SK-N-SH (cell line): ENCODE measurements around the gene MRPS12. TPM values are rescaled to one million over a fixed set of nuclear protein-coding genes. Genes with fewer than 3 reads are reported as not detected.

Experiments used
- CTCF ChIA-PET: fragments of 300-600, 350-600 bp; formaldehyde crosslinking; extraction: SDS; loops from one replicate; lab custom pipeline; 2021; lab: Yijun Ruan, JAX
- POLR2A ChIA-PET: fragments of 350-600 bp; sonication (Branson Sonifier 250); formaldehyde crosslinking; extraction: SDS; loops from one replicate; lab custom pipeline; 2020; ENCODE audit warnings: antibody characterized with exemption, inconsistent platforms; lab: Yijun Ruan, JAX
- DNase-seq: peaks from one replicate; pipeline ENCODE4 v3.0.0; 2012
- H2AFZ ChIP-seq: fragments of 200-600 bp; sonication (generic); 2 replicates; pipeline ENCODE4 v1.8.1; 2016; ENCODE audit warnings: antibody characterized with exemption, mild to moderate bottlenecking, low read depth
- H3F3A ChIP-seq: fragments of 200-600 bp; sonication (generic); replicated peaks from 2 replicates; pipeline ENCODE3; 2016; ENCODE audit warnings: antibody characterized with exemption, mild to moderate bottlenecking; ENCODE audit not compliant: insufficient read depth
- H3K27ac ChIP-seq, 2 experiments: fragments of 200-500 bp in 1 of 2; fragments of 200-600 bp in 1 of 2; sonication (Bioruptor generic) in 1 of 2; sonication (generic), shearing (Covaris generic) in 1 of 2; 2 replicates each; pipeline versions ENCODE4 v1.5.1 to v1.6.1; 2014 to 2016; ENCODE audit warnings: low read depth in 2 of 2, inconsistent platforms in 1 of 2, low read length in 1 of 2, mild to moderate bottlenecking in 1 of 2, mixed read lengths in 1 of 2
- H3K27me3 ChIP-seq: fragments of 200-600 bp; sonication (generic), shearing (Covaris generic); 2 replicates; pipeline ENCODE4 v1.6.1; 2016; ENCODE audit warnings: mixed run types; ENCODE audit not compliant: insufficient read depth
- H3K36me3 ChIP-seq, 2 experiments: fragments of 200-500 bp in 1 of 2; fragments of 200-600 bp in 1 of 2; sonication (Bioruptor generic) in 1 of 2; sonication (generic) in 1 of 2; replicated peaks in 1 of 2; 2 replicates each; pipeline versions ENCODE3 to v1.5.1; 2014 to 2016; ENCODE audit warnings: low read length in 1 of 2, mild to moderate bottlenecking in 1 of 2; ENCODE audit not compliant: insufficient read depth in 2 of 2, control insufficient read depth in 1 of 2
- H3K4me1 ChIP-seq, 2 experiments: fragments of 200-500 bp in 1 of 2; fragments of 200-600 bp in 1 of 2; sonication (Bioruptor generic) in 1 of 2; sonication (generic), shearing (Covaris generic) in 1 of 2; 2 replicates each; pipeline versions ENCODE4 v1.5.1 to v1.6.1; 2014 to 2016; ENCODE audit warnings: low read depth in 1 of 2, low read length in 1 of 2, mixed run types in 1 of 2; ENCODE audit not compliant: insufficient read depth in 2 of 2, control insufficient read depth in 1 of 2
- H3K4me2 ChIP-seq: fragments of 200-600 bp; sonication (generic), shearing (Covaris generic); 2 replicates; pipeline ENCODE4 v1.6.1; 2017; ENCODE audit warnings: mixed run types
- H3K4me3 ChIP-seq, 2 experiments: fragments of 200-500 bp in 1 of 2; fragments of 200-600 bp in 1 of 2; sonication (Bioruptor generic) in 1 of 2; sonication (generic), shearing (Covaris generic) in 1 of 2; 2 replicates each; pipeline versions ENCODE4 v1.5.1 to v1.8.1; 2014 to 2016; ENCODE audit warnings: low read depth in 2 of 2, inconsistent platforms in 1 of 2, low read length in 1 of 2, mild to moderate bottlenecking in 1 of 2, mixed read lengths in 1 of 2, moderate library complexity in 1 of 2
- H3K79me2 ChIP-seq: fragments of 200-600 bp; sonication (generic); 2 replicates; pipeline ENCODE4 v1.8.1; 2017; ENCODE audit warnings: mild to moderate bottlenecking; ENCODE audit not compliant: insufficient read depth
- H3K9ac ChIP-seq: fragments of 200-600 bp; sonication (generic); 2 replicates; pipeline ENCODE4 v1.6.1; 2017; ENCODE audit warnings: mixed run types
- H3K9me2 ChIP-seq: fragments of 200-600 bp; sonication (generic); 2 replicates; pipeline ENCODE4 v1.6.1; 2017; ENCODE audit warnings: mixed run types
- H3K9me3 ChIP-seq: fragments of 200-600 bp; sonication (generic); 2 replicates; pipeline ENCODE4 v1.6.1; 2017; ENCODE audit warnings: mixed run types, mild to moderate bottlenecking, moderate library complexity
- H4K20me1 ChIP-seq: fragments of 200-600 bp; sonication (generic); 2 replicates; pipeline ENCODE4 v1.6.1; 2017; ENCODE audit warnings: mild to moderate bottlenecking, mixed run types; ENCODE audit not compliant: insufficient read depth
- CHD2 ChIP-seq: fragments of 150-350 bp; IDR thresholded peaks from 2 replicates; pipeline ENCODE4 v1.6.1; 2018; ENCODE audit warnings: low read length; ENCODE audit not compliant: partially characterized antibody
- EP300 ChIP-seq, 2 experiments: IDR thresholded peaks; 2 replicates each; pipeline versions ENCODE4 v1.4.0 to v1.6.1; 2012; ENCODE audit warnings: borderline replicate concordance in 1 of 2, low read depth in 1 of 2, low read length in 1 of 2
- EZH2phosphoT487 ChIP-seq: fragments of 200-600 bp; sonication (generic); IDR thresholded peaks from 2 replicates; pipeline ENCODE4 v1.6.1; 2017; ENCODE audit warnings: low read depth, mixed run types, mild to moderate bottlenecking, antibody characterized with exemption, moderate library complexity, borderline replicate concordance
- FOSL2 ChIP-seq: IDR thresholded peaks from 2 replicates; pipeline ENCODE4 v1.4.0; 2012; ENCODE audit warnings: low read depth, mild to moderate bottlenecking, moderate library complexity, borderline replicate concordance
- GABPA ChIP-seq: IDR thresholded peaks from 2 replicates; pipeline ENCODE4 v1.4.0; 2012; ENCODE audit warnings: low read depth, mild to moderate bottlenecking
- IRF3 ChIP-seq: fragments of 150-350 bp; IDR thresholded peaks from 2 replicates; pipeline ENCODE4 v1.6.1; 2016; ENCODE audit warnings: mild to moderate bottlenecking, low read depth, low read length
- MXI1 ChIP-seq: IDR thresholded peaks from 2 replicates; pipeline ENCODE4 v1.6.1; 2012; ENCODE audit warnings: mild to moderate bottlenecking, low read depth, low read length, improper control_type of control experiment
- NFIC ChIP-seq: IDR thresholded peaks from 2 replicates; pipeline ENCODE4 v1.4.0; 2012; ENCODE audit warnings: borderline replicate concordance
- NRF1 ChIP-seq: IDR thresholded peaks from 2 replicates; pipeline ENCODE4 v1.6.1; 2012; ENCODE audit warnings: low read depth, mild to moderate bottlenecking, low read length
- PBX3 ChIP-seq: IDR thresholded peaks from 2 replicates; pipeline ENCODE4; 2012
- REST ChIP-seq: IDR thresholded peaks from 2 replicates; pipeline ENCODE4 v1.6.1; 2012; ENCODE audit warnings: mild to moderate bottlenecking, low read depth, low read length, moderate library complexity
- SIN3A ChIP-seq: IDR thresholded peaks from 2 replicates; pipeline ENCODE4 v1.6.1; 2012; ENCODE audit warnings: low read depth, mild to moderate bottlenecking, low read length, moderate library complexity, borderline replicate concordance
- SMC3 ChIP-seq: IDR thresholded peaks from 2 replicates; pipeline ENCODE4 v1.6.1; 2012; ENCODE audit warnings: low read depth, low read length, improper control_type of control experiment
- TAF1 ChIP-seq: IDR thresholded peaks from 2 replicates; pipeline ENCODE4 v1.6.1; 2012; ENCODE audit warnings: low read depth, mild to moderate bottlenecking, low read length, moderate library complexity, borderline replicate concordance
- TEAD4 ChIP-seq: IDR thresholded peaks from 2 replicates; pipeline ENCODE4 v1.4.0; 2012; ENCODE audit warnings: mild to moderate bottlenecking, borderline replicate concordance; ENCODE audit not compliant: insufficient read depth
- USF1 ChIP-seq: IDR thresholded peaks from 2 replicates; pipeline ENCODE4 v1.4.0; 2012; ENCODE audit warnings: low read depth, borderline replicate concordance
- WGBS: methylation state at CpG from one replicate; pipeline ENCODE4 v1.1.6; 2017; ENCODE audit warnings: low lambda C conversion rate; 5-methylcytosine and 5-hydroxymethylcytosine counted together
- polyA plus RNA-seq, 3 experiments: library from polyadenylated mRNA; depleted of rRNA; stranded (reverse); fragments of >200 nt; gene quantifications; 2 replicates each; pipeline ENCODE4 v1.2.3, GENCODE V29; 2012

The MRPS12 gene
- polyA plus RNA-seq, 1 of the 3 experiments (the other 2 are of a cell fraction) = 59.6 TPM

GRCh38 chr19:38905620-38906019 lies 25.1 kb upstream of the MRPS12 start (continued):
- no peak for TF ChIP-seq SIN3A
- TF ChIP-seq FOSL2 = no peak
- no peak for TF ChIP-seq TEAD4
- TF ChIP-seq, all 33 proteins: peak for 0

GRCh38 chr19:38907227-38907626 lies 23.5 kb upstream of the MRPS12 start:
- TF ChIP-seq EP300 (IDR thresholded peaks at IDR 0.05; ENCODE audit: borderline replicate concordance in 1 of 2, low read depth in 1 of 2, low read length in 1 of 2) (no peak), GABPA (no peak), USF1 (no peak), EZH2phosphoT487 (no peak), IRF3 (no peak), TAF1 (no peak), MXI1 (no peak), SMC3 (no peak), CHD2 (no peak)

GRCh38 chr19:38907670-38908069 lies 23.1 kb upstream of the MRPS12 start:
- POLR2A ChIA-PET = no interaction called here
- Histone ChIP-seq H2AFZ (no peak overlapping the region), H3K4me2 (no peak overlapping the region), H3K27me3 (no peaks in the 10 kb centered on the region), H3K27ac (no peak overlapping the region), H3K9me3 (no peaks in the 10 kb centered on the region), H3K4me1 (no peaks in the 10 kb centered on the region), H3F3A (no peaks in the 10 kb centered on the region), H3K4me3 (no peak overlapping the region), H3K79me2 (peaks cover 10% of the 10 kb centered on the region; the same call in 1 of the 2 replicates), H4K20me1 (no peaks in the 10 kb centered on the region), H3K9me2 (no peaks in the 10 kb centered on the region), H3K9ac (no peak overlapping the region), H3K36me3 (peaks cover 0 to 12% of the 10 kb centered on the region in 2 experiments)
- CTCF ChIA-PET = interaction anchor here (1.0 to 2.3 kb wide), 2 partner anchors 21 to 22 kb away, joined by 3 to 10 read pairs; partner anchors contain the start of genes MRPS12 and SARS2
- 95% methylated on average over 12 of the region's 12 CpGs for WGBS
- no peak for DNase-seq
- TF ChIP-seq PBX3 (no peak), GABPA (no peak), NRF1 (no peak), USF1 (no peak), MXI1 (no peak), REST (no peak), EP300 (IDR thresholded peaks at IDR 0.05; ENCODE audit: borderline replicate concordance in 1 of 2, low read depth in 1 of 2, low read length in 1 of 2) (no peak), SIN3A (no peak), NFIC (no peak)

More at GRCh38 chr19:38907227-38907626, 23.5 kb upstream of the MRPS12 start:
- Histone ChIP-seq H3K4me3 (no peak overlapping the region), H3K36me3 (peaks cover 0 to 12% of the 10 kb centered on the region in 2 experiments), H3K27me3 (no peaks in the 10 kb centered on the region), H3K9ac (no peak overlapping the region), H2AFZ (no peak overlapping the region), H3K9me3 (no peaks in the 10 kb centered on the region), H3K4me2 (no peak overlapping the region), H3K27ac (no peak overlapping the region), H3K4me1 (no peaks in the 10 kb centered on the region), H3K9me2 (no peaks in the 10 kb centered on the region), H3K79me2 (peaks cover 15% of the 10 kb centered on the region), H3F3A (no peaks in the 10 kb centered on the region), H4K20me1 (no peaks in the 10 kb centered on the region)
- 93% methylated on average over 29 of the region's 29 CpGs for WGBS
- ChIA-PET CTCF (interaction anchor here (1.5 to 2.3 kb wide), 2 partner anchors 21 to 23 kb away, joined by 4 to 10 read pairs; partner anchors contain the start of genes MRPS12 and SARS2), POLR2A (no interaction called here)
- no peak for DNase-seq
